Retinal pigment epithelial cell (primary cell): ENCODE results near the gene IGHMBP2.

Experiments
- DNase-seq: peaks from one replicate; pipeline ENCODE4 v3.0.0-alpha.2; 2010; ENCODE audit warnings: low read depth
- H3K4me3 ChIP-seq: 2 replicates; pipeline ENCODE4 v1.5.1; 2011; ENCODE audit warnings: mild to moderate bottlenecking, low read length, control low read depth, moderate library complexity
- TF ChIP-seq, protein P1 (sequence below): conservative IDR thresholded peaks from 2 replicates; pipeline ENCODE4 v1.5.1; 2011; ENCODE audit warnings: low read depth, low read length, control low read depth, inconsistent platforms

Gene IGHMBP2

DNA sequence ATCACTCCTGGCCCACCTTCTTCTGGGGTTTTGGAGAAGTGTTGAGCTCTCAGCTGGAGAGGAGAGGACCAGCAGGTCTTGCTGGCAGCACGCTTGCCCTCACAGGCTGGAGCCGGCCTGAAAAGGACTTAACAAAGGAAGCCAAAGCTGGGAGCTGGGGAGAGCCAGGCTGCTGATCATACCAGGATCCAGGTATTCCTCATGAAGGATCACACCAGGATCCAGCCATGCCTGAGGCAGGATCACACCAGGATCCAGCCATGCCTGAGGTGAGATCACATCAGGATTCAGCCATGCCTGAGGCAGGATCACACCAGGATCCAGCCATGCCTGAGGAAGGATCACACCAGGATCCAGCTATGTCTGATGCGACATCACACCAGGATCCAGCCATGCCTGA is 60.1 kb downstream of the IGHMBP2 start:
- TF ChIP-seq, protein P1, sequence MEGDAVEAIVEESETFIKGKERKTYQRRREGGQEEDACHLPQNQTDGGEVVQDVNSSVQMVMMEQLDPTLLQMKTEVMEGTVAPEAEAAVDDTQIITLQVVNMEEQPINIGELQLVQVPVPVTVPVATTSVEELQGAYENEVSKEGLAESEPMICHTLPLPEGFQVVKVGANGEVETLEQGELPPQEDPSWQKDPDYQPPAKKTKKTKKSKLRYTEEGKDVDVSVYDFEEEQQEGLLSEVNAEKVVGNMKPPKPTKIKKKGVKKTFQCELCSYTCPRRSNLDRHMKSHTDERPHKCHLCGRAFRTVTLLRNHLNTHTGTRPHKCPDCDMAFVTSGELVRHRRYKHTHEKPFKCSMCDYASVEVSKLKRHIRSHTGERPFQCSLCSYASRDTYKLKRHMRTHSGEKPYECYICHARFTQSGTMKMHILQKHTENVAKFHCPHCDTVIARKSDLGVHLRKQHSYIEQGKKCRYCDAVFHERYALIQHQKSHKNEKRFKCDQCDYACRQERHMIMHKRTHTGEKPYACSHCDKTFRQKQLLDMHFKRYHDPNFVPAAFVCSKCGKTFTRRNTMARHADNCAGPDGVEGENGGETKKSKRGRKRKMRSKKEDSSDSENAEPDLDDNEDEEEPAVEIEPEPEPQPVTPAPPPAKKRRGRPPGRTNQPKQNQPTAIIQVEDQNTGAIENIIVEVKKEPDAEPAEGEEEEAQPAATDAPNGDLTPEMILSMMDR, result no peak
- no peak overlapping the region for H3K4me3 ChIP-seq

DNA sequence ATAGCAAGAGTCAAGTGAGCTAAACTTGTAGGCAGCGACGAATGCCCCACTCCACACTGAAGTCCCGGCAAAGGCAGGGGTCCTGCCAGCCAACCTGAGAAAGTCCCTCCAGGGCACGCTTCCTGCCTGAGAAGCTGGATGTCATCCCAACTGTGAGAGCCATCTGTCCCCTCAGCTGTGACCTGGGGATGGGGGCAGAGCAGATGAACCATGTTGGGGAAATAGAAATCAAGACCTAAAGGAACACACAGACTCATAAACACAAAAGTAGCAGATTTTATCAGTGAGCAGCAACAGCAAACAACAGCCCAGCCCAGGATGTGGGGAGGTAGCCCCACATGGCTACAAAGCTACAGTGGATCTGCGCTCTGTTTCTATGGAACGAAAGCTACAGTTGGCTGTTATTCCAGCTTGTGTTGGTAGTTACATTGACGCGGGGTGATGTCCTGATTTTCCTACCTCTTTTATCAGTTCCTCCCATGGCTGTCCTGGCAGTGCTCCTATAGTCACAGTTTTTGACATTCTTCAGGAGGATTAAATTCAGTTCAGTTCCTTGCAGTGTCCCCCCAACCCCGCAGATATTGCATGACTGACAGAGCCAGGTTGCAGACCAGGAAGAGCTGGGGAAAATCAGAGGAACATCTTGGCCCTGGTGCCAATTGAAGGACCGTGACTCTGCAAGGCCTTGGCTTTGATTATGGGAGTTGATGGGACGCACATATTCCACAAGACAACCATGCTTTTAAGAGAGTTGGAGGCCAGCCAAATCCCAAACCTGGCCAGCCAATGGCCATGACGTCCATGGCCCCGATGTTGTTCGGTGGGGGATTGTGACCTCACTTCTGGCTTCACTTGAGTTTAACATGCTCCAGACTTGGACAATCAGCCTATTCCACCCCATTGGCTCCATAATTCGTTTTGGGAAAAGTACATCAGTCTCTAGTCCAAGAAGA is 62.5 kb downstream of the IGHMBP2 start:
- H3K4me3 ChIP-seq, result no peak overlapping the region
- no peak for DNase-seq
- TF ChIP-seq, protein P1, result no peak

More for the DNA sequence above, 60.1 kb downstream of the IGHMBP2 start:
- DNase-seq, result no peak

DNA sequence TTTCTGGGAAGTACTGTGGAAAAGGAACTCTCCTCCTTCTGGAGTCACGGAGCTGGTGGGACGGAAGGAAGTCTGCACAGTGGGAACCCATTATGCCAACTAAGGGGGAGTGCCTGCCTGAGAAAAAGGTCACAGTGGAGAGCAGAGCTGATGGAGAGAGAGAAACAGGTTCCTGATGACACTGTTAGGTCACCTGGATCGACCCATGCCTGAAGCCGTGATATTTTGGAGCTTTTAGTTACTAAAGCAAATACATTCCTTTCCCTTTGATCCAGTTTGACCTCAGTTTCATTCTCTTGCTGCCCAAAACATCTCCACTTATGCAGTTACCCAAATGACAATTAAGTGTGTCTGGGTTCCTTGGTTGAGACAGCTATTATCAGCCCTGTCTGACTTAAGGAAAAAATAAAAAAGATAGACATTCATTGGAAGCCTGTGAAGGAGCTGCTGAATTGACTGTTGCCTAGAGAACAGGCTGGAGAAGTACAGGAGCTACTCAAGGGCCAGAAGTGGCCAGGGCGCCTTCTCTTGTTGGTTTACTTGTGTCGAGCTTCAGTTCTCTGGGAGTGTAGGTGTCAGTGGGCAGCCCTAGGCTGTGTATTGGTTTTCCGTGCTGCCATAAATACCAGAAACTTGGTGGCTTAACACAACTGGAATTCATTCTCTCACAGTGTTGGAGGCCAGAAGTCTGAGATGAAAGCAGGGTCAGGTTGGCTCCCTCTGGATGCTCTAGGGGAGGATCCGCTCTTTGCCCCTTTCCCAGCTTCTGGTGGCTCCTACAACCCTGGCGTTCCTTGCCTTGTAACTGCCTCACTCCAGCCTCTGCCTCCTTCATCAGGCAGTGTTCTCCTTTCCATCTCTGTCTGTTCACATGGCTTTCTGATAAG is 63.4 kb downstream of the IGHMBP2 start:
- DNase-seq, result no peak
- TF ChIP-seq, protein P1, result no peak
- no peak overlapping the region for H3K4me3 ChIP-seq

DNA sequence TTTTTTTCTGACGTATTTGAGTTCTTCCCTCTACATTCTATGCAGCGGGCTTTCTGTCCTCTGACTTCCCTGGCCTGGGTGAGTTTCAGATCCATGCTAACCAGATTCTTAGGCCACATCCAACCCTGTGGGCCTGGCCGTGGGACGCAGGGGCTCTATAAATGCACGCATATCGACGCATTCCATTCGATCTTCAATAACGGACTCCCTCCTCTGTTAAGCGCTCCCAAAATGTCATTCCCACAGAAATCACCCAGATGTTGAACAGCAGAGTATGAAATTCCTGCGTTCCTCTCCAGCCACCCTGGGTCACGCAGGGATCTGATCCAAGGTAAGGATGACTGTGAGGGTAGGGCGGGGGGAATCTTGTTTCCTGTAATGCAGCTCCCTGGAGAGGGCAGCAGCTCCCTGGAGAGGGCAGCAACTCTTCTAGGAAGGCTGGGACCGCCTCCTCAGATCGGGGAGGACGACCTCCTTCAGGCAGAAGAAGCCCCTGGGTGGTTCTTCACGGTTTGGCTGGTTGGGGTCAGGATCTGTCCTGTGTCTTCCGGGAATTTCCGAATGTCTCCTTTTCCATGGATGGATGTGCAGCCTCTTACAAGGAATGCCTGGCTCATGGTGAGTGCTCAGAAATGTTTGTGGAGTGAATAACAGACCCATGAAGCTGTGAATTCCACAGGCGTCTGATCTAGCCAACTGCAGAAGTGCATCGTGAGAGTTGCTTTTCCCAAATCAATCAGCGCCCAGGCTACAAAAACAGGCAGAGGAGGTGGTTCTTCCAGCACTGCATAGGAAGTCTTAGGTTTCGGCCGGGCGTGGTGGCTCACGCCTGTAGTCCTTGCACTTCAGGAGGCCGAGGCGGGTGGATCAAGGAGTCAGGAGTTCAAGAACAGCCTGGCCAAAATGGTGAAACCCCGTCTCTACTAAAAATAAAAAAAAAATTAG is 64.9 kb downstream of the IGHMBP2 start:
- DNase-seq, result no peak
- TF ChIP-seq, protein P1, result no peak
- no peak overlapping the region for H3K4me3 ChIP-seq

DNA sequence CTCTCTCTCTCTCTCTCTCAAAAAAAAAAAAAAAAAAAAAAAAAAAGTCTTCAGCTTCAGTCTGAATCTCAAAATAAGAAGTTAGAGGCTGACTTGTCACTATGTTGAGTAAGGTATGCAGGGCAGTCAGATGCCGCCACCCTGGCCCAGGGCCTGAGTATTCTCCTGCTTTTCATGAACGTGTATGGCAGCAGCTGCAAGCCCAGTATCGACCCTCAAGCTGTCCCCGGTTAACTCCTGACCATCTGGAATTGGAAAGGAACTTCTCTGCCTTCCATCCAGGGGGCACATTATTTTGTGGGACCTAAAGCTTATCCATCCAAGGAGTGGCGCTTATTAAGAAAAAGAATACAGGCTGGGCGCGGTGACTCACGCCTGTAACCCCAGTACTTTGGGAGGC is 65.7 kb downstream of the IGHMBP2 start:
- TF ChIP-seq, protein P1, result no peak
- DNase-seq, result no peak
- no peak overlapping the region for H3K4me3 ChIP-seq

DNA sequence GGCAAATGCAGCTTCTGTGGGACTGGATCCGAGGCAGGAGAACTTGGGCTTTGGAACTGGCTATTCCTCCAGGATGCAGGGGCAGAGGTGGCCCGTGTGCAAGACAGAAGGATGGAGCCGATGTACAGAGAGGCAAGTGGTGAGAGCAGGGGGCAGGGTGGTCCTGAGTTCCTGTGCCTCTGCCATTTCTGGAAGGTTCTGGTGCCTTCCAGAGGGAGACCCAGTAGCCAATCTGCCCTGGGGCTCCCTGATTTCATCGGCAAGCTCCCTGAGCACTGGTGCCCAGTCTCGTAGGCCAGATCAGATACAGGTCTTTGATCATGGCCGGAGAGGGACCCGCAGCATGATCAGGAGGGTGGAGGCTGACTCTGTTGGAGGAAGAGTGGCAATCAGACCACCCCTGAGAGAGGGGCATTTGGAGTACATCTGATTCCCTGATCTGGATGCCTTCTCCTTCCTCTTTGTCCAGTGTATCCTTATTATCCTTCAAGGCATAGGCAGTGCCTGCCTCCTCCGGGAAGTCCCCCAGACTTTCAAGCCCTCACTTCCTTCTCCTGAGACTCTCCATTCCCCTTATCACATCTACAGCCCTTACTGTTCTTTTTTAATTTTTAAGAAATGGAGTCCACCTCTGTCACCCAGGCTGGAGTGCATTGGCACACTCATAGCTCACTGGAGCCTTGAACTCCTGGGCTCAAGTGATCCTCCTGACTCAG is 67.4 kb downstream of the IGHMBP2 start:
- TF ChIP-seq, protein P1, result no peak
- DNase-seq, result no peak
- H3K4me3 ChIP-seq, result no peak overlapping the region
